ENCODE results near the gene PYGB. TPM values are rescaled to one million over a fixed set of nuclear protein-coding genes. Genes with fewer than 3 reads are reported as not detected.
A peak's percentile ranks its signal among the peaks of the same experiment; 100 is the strongest.
"Not testable (repeated sequence)": the region's sequence is repeated elsewhere in the genome, so short reads cannot be mapped to it uniquely, and the experiment has no call there.

PYGB gene
- total RNA-seq, 1 experiment from 2014 or later: 188 TPM

DNA sequence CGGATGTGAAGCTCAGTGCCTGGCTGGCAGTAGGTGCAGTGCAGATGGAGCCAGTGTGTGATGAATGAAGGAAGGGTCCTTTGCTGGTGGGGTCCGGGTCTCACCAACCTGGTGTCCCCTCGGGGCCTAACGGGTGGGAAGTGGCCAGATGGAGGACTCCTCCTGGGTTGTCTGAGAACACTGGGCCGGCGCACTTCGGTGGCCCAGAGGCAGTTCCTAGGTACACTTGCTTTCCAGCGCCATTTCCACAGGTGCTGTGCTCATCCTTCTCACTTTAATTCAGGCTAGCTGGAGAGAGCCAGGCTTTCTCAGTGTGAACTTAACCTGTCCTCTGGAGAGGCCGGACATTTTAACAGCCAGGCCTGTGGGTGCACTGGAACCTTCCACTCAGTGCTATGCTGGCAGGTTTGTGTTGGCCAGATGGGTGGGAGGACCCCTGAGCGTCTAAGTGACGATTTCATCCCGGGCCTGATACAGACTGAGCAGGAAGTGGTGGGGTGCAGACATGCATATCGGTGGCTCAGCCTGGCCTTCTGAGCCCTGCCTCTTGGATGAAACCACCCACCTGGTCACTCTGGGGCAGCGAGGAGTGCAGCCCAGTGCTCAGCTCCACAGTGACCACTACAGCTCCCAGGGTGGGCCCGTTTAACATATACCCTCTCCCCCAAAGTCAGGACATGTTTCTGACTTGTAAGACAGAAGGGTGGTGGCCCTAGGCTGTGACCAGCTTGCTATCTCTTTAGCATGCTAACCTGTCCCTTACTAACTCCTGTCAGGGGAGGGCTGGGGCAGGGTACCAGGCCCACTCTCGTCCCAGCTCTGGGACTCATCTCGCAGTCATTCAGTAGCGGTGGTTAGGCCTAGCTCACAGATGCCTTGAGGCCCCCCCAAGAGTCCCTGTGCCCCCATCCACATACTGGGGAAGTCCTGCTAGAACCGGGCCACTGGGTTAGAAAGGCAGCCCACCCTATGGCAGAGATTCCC lies 8.2 kb upstream of the PYGB start:
- peak overlapping the region; percentile 55 for H3K9ac ChIP-seq (ENCODE audit: low read length)
- no peak overlapping the region; the same call in 1 of the 2 replicates for H2AFZ ChIP-seq (ENCODE audit: low read length)
- no peaks in the 10 kb centered on the region for H3K27me3 ChIP-seq (ENCODE audit: low read length)
- peak; percentile 71 for DNase-seq
- peak overlapping the region; percentile 78 for H3K27ac ChIP-seq (ENCODE audit: low read length)
- no peaks in the 10 kb centered on the region for H3K9me3 ChIP-seq (ENCODE audit: low read length)
- no peaks in the 10 kb centered on the region; the same call in 1 of the 2 replicates for H3K36me3 ChIP-seq (ENCODE audit: insufficient read depth, low read length)
- no peak overlapping the region for H3K4me3 ChIP-seq (ENCODE audit: low read length)
- no peaks in the 10 kb centered on the region for H4K20me1 ChIP-seq (ENCODE audit: insufficient read depth, low read depth, low read length)
- no peaks in the 10 kb centered on the region for H3K9me2 ChIP-seq (replicated peaks; ENCODE audit: insufficient read depth, low read length)
- peak overlapping the region; percentile 18 for H3K4me2 ChIP-seq (ENCODE audit: low read depth, low read length, poor library complexity, severe bottlenecking)
- H3K4me1 ChIP-seq (ENCODE audit: low read length): peaks cover 97% of the 10 kb centered on the region
- H3K79me2 ChIP-seq (ENCODE audit: low read length): no peaks in the 10 kb centered on the region

DNA sequence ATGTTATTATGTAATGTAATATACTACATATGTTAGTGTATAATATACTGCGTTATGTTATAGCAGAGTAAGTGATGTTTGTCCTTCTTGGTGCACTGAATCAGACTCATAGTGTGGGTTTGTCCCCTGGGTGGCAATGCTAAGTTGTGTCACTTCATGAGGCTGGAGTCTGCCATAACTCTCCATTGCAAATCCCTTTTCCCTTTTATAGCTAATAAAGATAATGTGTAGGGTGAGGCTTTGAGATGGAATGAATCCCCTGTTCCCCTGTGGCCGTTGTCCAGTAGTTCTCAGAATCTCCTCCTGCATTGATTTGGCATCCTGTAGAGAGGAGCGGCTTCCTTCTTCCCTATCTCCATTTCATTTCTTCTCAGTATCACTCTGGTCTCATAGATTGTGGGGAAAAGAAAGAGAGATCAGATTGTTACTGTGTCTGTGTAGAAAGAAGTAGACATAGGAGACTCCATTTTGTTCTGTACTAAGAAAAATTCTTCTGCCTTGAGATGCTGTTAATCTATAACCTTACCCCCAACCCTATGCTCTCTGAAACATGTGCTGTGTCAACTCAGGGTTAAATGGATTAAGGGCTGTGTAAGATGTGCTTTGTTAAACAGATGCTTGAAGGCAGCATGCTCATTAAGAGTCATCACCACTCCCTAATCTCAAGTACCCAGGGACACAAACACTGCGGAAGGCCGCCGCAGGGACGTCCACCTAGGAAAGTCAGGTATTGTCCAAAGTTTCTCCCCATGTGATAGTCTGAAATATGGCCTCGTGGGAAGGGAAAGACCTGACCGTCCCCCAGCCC lies 6.8 kb upstream of the PYGB start:
- not testable (repeated sequence) for H2AFZ ChIP-seq (ENCODE audit: low read length); H3K27me3 ChIP-seq (ENCODE audit: low read length); H3K36me3 ChIP-seq (ENCODE audit: insufficient read depth, low read length)

DNA sequence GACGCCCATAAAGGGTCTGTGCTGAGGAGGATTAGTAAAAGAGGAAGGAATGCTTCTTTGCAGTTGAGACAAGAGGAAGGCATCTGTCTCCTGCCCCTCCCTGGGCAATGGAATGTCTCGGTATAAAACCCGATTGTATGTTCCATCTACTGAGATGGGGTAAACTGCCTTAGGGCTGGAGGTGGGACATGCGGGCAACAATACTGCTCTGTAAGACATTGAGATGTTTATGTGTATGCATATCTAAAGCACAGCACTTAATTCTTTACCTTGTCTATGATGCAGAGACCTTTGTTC lies 6.3 kb upstream of the PYGB start:
- H3K9me2 ChIP-seq (replicated peaks; ENCODE audit: insufficient read depth, low read length); H2AFZ ChIP-seq (ENCODE audit: low read length); H3K36me3 ChIP-seq (ENCODE audit: insufficient read depth, low read length); H3K4me3 ChIP-seq (ENCODE audit: low read length); H4K20me1 ChIP-seq (ENCODE audit: insufficient read depth, low read depth, low read length); H3K4me2 ChIP-seq (ENCODE audit: low read depth, low read length, poor library complexity, severe bottlenecking); DNase-seq; H3K27me3 ChIP-seq (ENCODE audit: low read length); H3K79me2 ChIP-seq (ENCODE audit: low read length); H3K9me3 ChIP-seq (ENCODE audit: low read length); H3K9ac ChIP-seq (ENCODE audit: low read length): not testable (repeated sequence)
- peaks cover 98% of the 10 kb centered on the region for H3K4me1 ChIP-seq (ENCODE audit: low read length)
- peak overlapping the region; percentile 59; the same call in 1 of the 2 replicates for H3K27ac ChIP-seq (ENCODE audit: low read length)

More for the DNA sequence above, 6.8 kb upstream of the PYGB start:
- Histone ChIP-seq H3K9ac (ENCODE audit: low read length) (peak overlapping the region; percentile 13; the same call in 1 of the 2 replicates), H3K27ac (ENCODE audit: low read length) (peak overlapping the region; percentile 59), H3K4me1 (ENCODE audit: low read length) (peaks cover 97% of the 10 kb centered on the region)
- not testable (repeated sequence) for H3K9me2 ChIP-seq (replicated peaks; ENCODE audit: insufficient read depth, low read length); H3K9me3 ChIP-seq (ENCODE audit: low read length); H3K4me3 ChIP-seq (ENCODE audit: low read length); H3K4me2 ChIP-seq (ENCODE audit: low read depth, low read length, poor library complexity, severe bottlenecking); H4K20me1 ChIP-seq (ENCODE audit: insufficient read depth, low read depth, low read length); H3K79me2 ChIP-seq (ENCODE audit: low read length); DNase-seq

DNA sequence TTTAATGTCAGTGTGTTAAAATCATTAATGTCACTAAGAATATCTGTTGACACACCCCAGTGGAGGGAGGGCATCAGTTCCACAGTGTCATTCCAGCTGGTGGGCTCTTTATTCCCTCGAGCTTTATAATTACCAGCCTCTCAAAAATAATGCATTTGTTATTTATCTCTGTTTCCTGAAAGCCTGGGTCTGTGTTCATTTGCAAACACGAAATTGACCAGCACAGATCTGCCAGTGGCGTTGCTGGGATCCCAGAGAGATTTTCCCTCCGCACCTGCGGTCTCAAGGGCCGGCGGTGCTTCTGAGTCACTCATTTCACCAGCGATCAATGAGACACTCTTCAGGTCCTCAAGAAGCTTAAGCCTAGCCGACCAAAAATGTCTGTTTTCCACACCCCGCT lies 5.7 kb upstream of the PYGB start:
- Histone ChIP-seq H3K79me2 (ENCODE audit: low read length) (no peaks in the 10 kb centered on the region; the same call in 1 of the 2 replicates), H3K27ac (ENCODE audit: low read length) (peak overlapping the region; percentile 98; the same call in 1 of the 2 replicates), H3K9me2 (replicated peaks; ENCODE audit: insufficient read depth, low read length) (no peaks in the 10 kb centered on the region), H4K20me1 (ENCODE audit: insufficient read depth, low read depth, low read length) (no peaks in the 10 kb centered on the region), H3K4me1 (ENCODE audit: low read length) (peaks cover 99% of the 10 kb centered on the region), H3K27me3 (ENCODE audit: low read length) (no peaks in the 10 kb centered on the region), H3K9me3 (ENCODE audit: low read length) (no peaks in the 10 kb centered on the region), H3K4me3 (ENCODE audit: low read length) (no peak overlapping the region), H2AFZ (ENCODE audit: low read length) (no peak overlapping the region), H3K4me2 (ENCODE audit: low read depth, low read length, poor library complexity, severe bottlenecking) (peak overlapping the region; percentile 19), H3K9ac (ENCODE audit: low read length) (0 out of 2 replicates have a peak overlapping the region, but pooled peaks have one; percentile 7), H3K36me3 (ENCODE audit: insufficient read depth, low read length) (no peaks in the 10 kb centered on the region; the same call in 1 of the 2 replicates)
- no peak for DNase-seq

DNA sequence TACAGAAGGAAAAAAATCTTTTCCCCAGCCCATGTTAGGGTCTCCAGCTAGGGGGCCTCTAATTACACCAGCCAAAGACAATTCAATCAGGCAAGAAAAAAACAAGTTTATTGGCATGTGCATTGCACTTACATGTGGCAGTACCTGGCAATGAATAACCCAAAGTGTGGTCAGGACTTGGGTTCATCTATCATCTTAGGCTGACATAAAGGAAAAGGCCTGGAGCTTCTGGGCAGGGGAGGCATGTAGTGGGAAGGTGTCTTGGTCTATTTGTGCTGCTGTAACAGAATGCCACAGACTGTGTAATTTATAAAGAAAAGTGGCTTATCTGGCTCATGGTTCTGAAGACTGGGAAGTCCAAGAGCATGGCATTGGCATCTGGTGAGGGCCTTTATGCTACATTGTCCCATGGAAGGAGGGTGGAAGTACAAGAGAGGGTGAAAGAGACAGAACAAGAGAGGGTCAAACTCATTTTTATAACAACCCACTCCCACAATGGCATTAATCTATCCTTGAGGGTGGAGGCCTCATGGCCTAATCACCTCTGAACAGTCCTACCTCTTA lies 4.4 kb upstream of the PYGB start:
- Histone ChIP-seq H3K9me2 (replicated peaks; ENCODE audit: insufficient read depth, low read length) (no peaks in the 10 kb centered on the region), H3K4me3 (ENCODE audit: low read length) (no peak overlapping the region), H3K9me3 (ENCODE audit: low read length) (no peaks in the 10 kb centered on the region), H4K20me1 (ENCODE audit: insufficient read depth, low read depth, low read length) (no peaks in the 10 kb centered on the region), H3K9ac (ENCODE audit: low read length) (no peak overlapping the region), H3K27ac (ENCODE audit: low read length) (peak overlapping the region; percentile 98; the same call in 1 of the 2 replicates), H3K36me3 (ENCODE audit: insufficient read depth, low read length) (no peaks in the 10 kb centered on the region; the same call in 1 of the 2 replicates), H3K79me2 (ENCODE audit: low read length) (peaks cover 5% of the 10 kb centered on the region), H3K27me3 (ENCODE audit: low read length) (no peaks in the 10 kb centered on the region), H2AFZ (ENCODE audit: low read length) (no peak overlapping the region), H3K4me2 (ENCODE audit: low read depth, low read length, poor library complexity, severe bottlenecking) (no peak overlapping the region), H3K4me1 (ENCODE audit: low read length) (peaks cover 91% of the 10 kb centered on the region)
- DNase-seq: no peak

DNA sequence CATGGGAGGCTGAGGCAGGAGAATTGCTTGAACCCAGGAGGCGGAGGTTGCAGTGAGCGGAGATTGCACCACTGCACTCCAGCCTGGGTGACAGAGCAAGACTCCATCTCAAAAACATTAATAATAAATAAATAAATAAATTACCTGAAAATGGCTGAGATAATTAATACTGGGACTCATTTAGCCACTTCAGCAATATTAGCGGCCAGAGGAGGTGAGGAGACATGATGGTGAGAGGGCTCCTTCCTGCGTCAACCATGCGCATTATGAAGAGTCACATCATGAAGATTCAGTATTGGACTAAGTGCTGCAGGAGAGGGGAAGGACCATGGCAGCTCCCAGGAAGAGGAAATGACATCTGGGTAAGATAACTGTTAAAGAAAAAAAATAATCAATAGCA lies 2.9 kb upstream of the PYGB start:
- H3K27ac ChIP-seq (ENCODE audit: low read length): peak overlapping the region; percentile 98
- H4K20me1 ChIP-seq (ENCODE audit: insufficient read depth, low read depth, low read length): peaks cover 14% of the 10 kb centered on the region
- no peak overlapping the region for H2AFZ ChIP-seq (ENCODE audit: low read length)
- peak overlapping the region; percentile 93 for H3K4me2 ChIP-seq (ENCODE audit: low read depth, low read length, poor library complexity, severe bottlenecking)
- no peak for DNase-seq
- H3K9me2 ChIP-seq (replicated peaks; ENCODE audit: insufficient read depth, low read length): no peaks in the 10 kb centered on the region
- peaks cover 20% of the 10 kb centered on the region for H3K79me2 ChIP-seq (ENCODE audit: low read length)
- peak overlapping the region; percentile 63; the same call in 1 of the 2 replicates for H3K9ac ChIP-seq (ENCODE audit: low read length)
- H3K4me3 ChIP-seq (ENCODE audit: low read length): no peak overlapping the region
- peaks cover 86% of the 10 kb centered on the region for H3K4me1 ChIP-seq (ENCODE audit: low read length)
- no peaks in the 10 kb centered on the region for H3K9me3 ChIP-seq (ENCODE audit: low read length)
- H3K27me3 ChIP-seq (ENCODE audit: low read length): no peaks in the 10 kb centered on the region
- peaks cover under 1% of the 10 kb centered on the region for H3K36me3 ChIP-seq (ENCODE audit: insufficient read depth, low read length)

DNA sequence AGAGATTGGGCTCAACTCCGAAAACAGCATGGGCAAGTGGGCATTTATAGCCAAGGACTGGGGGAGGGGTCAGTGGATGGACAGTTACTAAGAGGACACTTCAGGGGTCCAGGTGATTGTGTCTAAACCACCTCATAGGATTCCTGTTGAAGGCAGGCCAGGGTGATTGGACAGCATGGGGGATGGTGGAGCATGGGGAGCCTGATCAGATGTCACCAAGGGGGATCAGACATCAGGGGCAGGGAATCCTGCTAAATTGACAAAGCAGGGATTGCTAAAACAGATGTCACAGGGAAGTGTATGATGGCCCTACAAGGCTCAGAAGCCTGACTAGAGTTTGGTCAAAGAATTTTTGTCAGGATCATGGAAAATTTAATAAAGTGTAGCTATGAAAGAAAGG lies 2.4 kb upstream of the PYGB start:
- Histone ChIP-seq H3K4me3 (ENCODE audit: low read length) (peak overlapping the region; percentile 98), H3K27me3 (ENCODE audit: low read length) (no peaks in the 10 kb centered on the region), H3K4me2 (ENCODE audit: low read depth, low read length, poor library complexity, severe bottlenecking) (peak overlapping the region; percentile 93)

More for the DNA sequence above, 2.4 kb upstream of the PYGB start:
- peaks cover 6% of the 10 kb centered on the region for H3K36me3 ChIP-seq (ENCODE audit: insufficient read depth, low read length)
- peak overlapping the region; percentile 98 for H3K27ac ChIP-seq (ENCODE audit: low read length)
- H4K20me1 ChIP-seq (ENCODE audit: insufficient read depth, low read depth, low read length): peaks cover 19% of the 10 kb centered on the region
- H3K9me2 ChIP-seq (replicated peaks; ENCODE audit: insufficient read depth, low read length): no peaks in the 10 kb centered on the region
- no peak overlapping the region for H2AFZ ChIP-seq (ENCODE audit: low read length)
- DNase-seq: no peak
- H3K79me2 ChIP-seq (ENCODE audit: low read length): peaks cover 25% of the 10 kb centered on the region
- peaks cover 87% of the 10 kb centered on the region for H3K4me1 ChIP-seq (ENCODE audit: low read length)
- peak overlapping the region; percentile 63 for H3K9ac ChIP-seq (ENCODE audit: low read length)
- no peaks in the 10 kb centered on the region for H3K9me3 ChIP-seq (ENCODE audit: low read length)
